HTR-8/SVneo (cell line): ENCODE results near the gene PRR23E.
A peak's percentile ranks its signal among the peaks of the same experiment; 100 is the strongest.

Experiments used
- DNase-seq: peaks from one replicate; pipeline ENCODE4 v3.0.0; 2011; ENCODE audit warnings: low spot score, mixed read lengths; ENCODE audit not compliant: insufficient read length
- FAIRE-seq: peaks from 2 replicates; lab custom pipeline; 2011; peaks lifted over from hg19 to GRCh38; lab: Jason Lieb, UNC

The PRR23E gene, protein sequence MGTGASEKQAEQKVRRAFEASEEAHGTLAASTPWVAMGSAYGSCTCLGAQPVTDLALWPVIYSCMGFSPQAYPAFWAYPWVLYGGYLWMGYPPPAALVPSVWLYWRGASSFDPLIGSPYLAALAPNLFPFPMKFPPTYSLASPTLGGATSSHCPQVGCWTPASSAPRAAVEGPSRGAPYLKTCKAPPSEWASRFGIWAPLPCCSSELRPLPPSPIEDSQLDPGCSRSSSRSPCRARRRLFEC

DNA sequence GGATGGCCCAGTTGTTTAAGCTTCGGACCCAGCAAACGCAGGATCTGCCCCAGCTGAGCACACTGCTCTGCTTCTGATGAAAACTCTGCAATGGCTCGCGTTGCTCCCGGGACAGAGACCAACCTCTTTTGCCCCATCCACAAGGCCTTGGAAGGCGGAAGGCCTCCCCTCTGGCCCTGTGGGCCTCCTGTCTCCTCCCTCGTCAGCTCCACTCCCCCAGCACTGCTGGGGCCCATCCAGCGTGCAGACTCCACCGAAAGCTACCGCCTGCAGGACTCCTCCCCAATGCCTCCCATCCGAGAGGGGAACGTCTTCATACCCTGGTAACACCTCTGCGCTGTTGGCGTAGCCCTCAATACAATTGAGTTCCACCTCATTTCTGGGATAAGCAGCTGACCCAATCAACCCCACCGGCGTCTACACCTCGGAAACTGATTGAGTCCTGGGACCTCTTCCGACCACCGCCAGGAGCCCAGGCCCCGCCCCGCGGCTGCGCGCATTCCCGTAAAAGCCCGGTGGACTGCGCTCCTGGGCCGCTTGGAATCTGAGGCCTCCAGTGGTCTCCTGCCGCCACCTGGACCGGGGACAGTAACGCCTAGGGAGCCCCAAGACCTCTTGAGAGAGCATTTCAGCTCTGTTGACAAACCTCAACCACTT is at the start of gene PRR23E:
TSS of gene PRR23E (plus strand) at position 556 of the 657 bp plus-strand sequence. CDS start 3,555 bp downstream, outside the sequence.
- FAIRE-seq (no peak), DNase-seq (no peak)

DNA sequence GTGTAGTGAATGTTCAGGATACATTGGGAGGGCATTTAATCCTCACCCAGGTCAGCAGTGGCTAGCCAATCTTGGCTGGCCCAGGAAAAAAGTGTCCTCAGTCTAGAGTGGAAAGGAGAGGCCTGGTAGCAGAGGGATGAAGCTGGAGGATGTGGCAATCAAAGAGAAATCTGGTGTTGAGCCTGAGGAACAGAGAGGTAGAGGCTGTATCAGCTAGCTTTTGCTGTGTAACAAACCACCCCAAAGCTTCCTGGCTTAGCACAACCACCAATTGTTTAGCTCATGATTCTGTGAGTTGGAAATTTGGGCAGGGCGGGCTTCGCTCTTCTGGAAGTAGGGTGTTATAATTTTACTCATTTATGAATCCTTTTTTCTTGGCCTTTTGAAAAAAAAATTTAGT is 49.8 kb upstream of the PRR23E start:
- FAIRE-seq (no peak), DNase-seq (no peak)

DNA sequence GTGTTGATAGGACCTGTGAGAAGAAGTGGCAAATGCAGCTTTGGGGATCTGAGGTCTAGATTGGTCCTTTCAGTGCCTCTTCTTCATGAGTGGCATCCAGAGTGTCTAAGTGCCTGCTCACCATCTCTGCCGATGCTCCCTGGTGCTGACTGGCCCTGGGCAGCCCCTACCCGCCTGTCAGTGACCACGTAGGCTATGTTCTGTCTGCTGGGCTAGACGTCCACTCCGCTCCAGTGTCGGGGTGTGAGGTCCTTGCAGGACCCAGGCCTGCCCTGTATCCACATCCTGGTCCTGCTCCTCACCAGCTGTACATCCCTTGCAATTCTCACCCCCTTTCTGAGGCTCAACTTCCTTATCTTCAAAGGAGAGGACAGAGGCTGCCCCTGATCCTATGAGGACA is 48.3 kb upstream of the PRR23E start:
- FAIRE-seq: no peak
- no peak for DNase-seq

DNA sequence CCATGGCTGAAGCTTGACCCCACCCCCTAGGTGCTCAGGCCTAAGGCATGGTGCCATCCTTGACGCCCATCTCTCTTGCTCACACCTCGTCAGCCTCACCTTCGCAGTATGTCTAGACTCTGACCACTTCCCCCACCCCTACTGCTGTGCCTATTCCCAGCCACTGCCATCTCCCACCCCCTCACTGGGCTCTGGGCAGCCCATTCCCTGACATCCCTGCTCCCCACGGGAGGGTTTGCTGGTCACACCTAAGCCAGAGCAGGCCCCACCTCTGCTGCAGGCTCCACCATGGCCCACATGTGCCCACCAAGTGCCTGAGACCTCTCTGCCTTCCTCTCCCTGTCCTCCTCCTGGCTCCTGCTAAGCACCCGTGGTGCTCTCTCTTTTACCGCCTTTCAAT is 47.7 kb upstream of the PRR23E start:
- no peak for FAIRE-seq
- DNase-seq: no peak

DNA sequence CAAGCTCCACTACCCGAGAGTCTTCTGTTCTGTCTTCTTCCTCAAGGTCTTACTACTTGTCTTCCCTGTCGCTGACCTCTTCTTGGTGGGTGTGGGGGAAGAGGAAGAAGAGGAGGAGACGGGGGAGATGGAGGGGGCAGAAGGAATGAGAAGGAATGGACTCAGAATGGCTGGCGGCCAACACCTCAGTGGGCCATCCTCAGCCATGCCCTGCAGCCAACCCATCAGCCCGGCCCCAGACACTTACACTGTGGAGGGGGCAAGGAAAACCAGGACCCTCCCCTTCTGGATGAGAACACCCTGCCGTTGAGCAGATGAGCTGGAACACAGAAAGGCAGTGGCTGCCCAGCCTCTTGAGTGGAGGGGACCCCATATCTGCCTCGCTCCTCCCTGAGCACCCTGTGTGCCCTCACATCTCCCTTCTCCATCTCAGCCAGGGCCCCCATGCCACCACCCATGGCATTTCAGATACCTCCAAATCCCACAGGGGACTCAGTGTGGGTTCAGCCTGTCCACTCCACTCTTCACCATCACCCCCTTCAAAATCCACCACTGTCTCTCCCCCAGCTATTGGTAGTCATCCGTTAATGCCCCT is 45.5 kb upstream of the PRR23E start:
- FAIRE-seq (no peak), DNase-seq (no peak)

DNA sequence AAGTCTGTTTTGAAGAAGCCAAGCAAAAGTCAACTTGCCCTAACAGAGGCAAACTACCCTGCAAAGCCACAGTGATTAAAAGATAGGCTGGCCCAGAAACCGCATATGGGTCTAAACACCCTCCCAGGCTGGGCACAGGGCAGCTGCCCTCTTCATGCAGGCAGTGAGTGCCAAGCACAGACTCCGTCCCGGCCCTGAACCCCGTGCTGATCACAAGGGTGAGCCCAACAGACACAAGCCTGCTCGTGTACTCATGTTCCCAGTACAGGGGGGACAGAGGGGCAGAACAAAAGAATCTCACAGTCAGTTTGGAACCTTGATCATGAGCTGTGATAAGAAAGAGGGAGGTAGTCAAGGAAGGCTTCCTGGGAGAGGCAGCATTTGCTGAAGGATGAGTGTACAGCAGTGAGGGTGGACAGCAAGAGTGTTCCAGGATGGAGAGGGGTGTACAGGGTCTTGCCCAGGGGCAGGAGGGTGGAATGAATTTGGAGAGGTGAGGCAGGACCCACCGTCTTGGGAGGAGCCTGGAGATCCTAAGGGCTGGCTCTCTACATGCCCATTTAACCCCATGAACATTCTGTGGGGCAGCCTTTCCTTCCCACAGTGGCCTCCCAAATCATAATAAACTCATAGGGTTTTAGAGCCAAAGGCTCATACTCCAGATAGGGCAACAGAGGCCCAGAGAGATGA is 43.2 kb upstream of the PRR23E start:
- DNase-seq (no peak), FAIRE-seq (no peak)

DNA sequence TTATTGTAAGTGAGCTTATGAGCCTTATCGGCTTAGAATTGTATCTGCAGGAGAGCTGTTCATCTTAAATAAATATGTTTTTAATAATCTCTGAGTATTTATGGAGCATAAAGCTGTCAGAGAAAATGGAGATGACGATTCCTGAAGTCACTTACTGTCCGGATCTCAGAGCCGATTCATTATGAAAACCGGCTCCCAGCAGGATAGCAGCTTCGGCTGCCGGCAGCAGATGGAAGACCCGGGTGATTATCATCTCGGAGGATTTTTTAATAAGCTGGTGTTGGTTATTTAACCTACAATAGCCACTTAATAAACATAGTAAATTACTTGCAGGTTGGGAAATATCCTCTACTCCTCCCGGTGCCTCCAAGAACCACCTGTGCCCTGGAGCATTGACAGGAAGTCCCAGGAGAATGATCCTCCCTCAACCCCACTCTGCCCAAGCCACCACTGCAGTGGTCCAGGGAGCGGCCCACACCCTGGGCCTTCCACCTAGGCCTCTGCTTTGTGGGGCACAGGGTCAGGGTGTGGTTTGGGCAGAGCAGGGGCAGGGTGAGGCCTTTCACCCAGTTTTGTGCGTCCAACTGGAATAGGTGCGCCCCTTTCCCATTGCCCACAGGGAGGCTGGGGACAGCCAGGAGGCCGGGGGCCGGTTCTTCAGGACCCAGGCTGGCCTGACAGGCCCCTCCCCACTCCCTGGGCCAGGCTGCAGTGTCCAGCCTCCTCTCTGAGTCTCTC is 42.2 kb upstream of the PRR23E start:
- FAIRE-seq: no peak
- no peak for DNase-seq

DNA sequence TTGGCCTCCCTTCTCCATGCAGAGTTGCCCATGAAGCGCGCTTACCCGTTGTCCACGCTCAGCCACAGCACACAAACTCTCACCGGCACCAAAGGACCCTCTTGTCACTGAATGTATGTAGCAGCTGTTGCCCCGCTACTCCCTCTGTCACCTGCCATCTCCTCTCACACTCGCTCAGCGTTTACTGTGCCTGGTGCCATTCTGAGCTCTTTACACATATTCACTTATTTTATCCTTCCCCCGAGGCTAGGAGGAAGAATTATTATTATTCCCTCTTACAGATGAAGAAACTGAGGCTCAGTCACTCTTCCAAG is 41.7 kb upstream of the PRR23E start:
- FAIRE-seq: no peak

DNA sequence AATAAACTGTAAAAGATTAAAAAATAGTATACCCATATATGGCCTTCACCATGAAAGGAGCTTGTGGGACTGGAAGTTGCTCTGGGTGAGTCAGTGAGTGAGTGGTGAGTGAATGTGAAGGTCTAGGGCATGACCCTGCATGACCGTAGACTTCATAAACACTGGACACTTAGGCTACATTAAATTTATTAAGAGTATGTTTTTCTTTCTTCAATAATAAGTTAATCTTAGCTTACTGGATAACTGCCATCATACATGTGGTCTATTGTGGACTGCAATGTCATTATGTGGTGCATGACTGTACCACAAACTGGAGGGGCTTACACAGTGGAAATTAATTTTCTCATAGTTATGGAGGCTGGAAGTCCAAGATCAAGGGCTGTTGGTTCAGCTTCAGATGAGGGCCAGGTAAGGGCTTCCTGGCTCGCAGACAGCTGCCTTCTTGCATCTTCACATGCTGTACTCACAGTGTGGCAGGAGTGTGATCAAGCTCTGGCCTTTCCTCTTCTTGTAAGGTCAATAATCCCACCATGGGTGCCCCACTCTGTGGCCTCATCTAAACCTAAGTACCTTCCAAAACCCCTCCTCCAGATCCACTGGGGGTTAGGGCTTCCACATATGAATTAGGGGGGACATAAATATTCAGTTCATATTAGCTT is 40.8 kb upstream of the PRR23E start:
- no peak for FAIRE-seq
- no peak for DNase-seq

More for the DNA sequence above, 41.7 kb upstream of the PRR23E start:
- DNase-seq: no peak

DNA sequence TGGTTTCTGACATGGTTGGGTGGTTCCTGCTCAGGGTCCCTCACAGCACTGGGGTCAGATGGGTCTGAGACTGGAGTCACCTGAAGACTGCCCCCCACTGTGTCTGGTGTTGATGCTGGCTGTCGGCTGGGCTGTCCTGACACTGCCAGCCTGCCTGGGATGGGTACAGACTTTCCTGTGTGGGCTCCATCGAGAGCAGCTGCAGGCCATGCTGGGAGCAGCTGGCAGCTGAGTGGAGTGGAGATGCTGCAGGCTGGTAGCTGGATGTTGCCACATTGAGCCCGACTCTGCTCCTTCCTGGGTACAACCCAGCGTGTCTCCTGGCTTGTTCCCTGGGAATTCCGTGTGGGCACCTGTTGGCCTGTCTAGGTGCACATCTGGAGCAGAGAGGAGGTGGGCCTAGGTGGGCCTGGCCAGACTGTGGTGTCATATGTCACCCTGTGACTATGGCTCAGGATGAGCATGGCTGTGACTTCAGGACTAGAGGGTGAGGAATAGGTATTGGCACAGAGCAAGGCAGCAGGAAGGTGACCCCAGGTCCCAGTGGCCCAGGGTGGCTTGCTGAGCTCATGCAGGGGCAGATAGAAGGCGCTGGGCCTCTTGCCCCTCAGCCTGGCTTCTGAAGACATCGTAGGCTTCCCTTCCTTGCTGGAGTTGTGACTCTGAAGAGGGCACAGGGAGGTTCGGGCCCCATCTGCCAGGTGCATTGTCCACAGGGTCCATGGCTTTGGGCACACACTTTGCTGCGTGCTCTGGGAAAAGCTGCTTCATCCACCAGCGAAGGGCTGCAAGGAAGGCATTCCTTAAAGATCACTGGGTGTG is 40.0 kb upstream of the PRR23E start:
- FAIRE-seq (no peak), DNase-seq (no peak)

DNA sequence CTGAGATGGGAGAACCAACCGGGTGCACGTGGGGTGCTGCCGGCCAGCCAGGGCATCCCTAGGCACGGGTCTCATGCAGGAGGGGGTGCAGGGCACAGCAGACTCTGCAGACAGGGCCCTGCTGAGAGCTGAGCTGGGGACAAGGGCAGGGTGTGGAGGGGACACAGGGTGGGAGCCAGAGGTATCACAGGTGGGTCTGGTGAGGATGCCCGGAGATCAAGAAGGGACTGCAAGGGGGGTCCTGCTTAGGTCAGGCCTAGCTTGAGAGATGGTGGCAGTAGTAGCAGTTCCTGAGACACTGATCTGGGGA is 39.5 kb upstream of the PRR23E start:
- FAIRE-seq: no peak
- DNase-seq: no peak

DNA sequence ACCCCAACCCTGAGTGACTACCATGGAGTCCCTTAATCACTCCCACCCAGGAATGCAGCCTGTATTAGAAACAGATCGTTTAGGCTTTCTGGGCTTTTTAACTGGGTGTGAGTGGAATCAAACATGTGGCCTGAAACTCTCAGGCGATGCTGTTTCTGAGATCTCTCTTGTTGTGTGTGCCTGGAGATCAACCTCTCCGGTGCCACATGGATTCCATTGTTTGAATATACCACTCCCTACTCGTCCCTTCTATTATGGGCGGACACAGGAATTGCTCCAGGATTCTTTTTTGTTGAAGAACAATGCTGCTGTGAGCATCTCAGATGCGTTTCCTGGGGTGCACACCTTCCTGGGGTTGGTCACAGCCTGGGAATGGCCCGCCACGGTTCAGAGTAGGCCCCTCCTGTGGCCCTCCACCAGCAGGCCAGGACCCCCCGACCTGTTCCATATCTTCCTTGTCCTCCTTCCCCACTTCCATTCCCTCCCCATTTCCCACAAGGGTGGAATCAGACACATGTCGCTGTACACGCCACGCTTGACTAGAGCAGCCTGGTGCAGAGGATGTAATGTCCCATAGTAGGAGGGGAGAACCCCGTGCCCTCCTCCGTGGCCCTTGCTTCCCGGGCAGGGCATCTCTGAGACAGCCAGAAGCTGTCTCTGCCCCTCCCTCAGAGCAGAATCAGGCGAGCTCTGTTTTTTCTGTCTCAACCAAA is 36.4 kb upstream of the PRR23E start:
- FAIRE-seq (no peak), DNase-seq (no peak)

DNA sequence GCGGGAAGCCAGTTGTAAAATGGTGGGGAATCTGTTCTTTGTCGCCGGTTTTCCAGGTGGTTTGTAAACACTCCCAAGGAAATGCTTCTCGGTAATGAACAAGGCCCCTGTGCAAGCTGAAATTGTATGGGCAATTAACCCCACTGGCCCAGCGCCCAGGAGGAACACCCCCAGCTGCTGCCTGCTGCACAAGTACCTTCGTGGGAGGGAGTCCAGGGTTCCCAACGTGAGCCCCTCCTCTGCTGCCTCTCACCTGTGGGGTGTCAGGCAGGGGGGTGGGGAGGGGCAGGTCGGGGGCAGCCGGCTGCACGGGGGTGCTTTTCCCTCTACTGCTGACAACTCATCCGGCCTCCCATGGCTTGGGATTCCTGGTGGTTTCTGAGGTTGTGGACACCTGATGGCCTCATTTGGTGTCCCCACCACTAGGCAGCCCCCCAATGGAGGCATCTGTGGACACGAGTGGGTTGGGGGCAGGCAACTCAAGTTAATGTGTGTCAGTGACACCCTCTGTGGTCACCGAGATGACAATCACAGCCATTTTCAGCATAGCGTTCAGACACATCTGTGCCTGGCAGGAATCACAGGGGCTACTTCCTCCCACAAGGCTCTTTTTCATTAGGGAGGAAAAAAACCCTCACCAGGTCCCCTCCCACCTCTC is 35.6 kb upstream of the PRR23E start:
- DNase-seq: no peak
- no peak for FAIRE-seq

DNA sequence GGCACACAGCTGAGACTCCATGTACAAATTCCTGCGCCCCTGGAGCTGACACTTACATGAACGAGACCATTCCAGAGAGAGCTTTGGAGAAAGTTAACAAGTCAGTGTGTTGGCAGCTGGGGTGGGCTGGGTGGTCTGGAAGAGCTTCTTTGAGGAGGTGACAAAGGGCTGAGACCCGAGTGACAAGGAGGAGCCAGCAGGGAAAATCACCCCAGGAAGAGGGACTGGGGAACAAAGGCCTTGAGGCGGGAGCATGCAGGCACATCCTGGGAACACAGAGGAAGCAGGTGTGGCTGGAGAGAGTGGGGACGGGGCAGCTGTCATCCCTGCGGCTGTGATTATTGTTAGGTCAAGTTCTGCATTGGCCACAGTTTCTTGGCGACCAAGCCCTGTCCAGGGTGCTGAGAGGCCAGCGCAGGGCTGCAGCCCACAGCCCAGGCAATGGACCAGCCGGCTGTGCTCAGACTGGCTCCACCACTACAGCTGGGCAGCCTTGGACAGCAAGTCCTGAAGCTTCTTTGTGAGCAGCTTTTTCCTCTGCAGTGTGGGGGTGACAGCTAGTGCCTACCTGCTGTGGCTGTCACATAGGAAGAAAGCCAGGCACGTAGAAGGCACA is 34.2 kb upstream of the PRR23E start:
- FAIRE-seq (no peak), DNase-seq (no peak)

DNA sequence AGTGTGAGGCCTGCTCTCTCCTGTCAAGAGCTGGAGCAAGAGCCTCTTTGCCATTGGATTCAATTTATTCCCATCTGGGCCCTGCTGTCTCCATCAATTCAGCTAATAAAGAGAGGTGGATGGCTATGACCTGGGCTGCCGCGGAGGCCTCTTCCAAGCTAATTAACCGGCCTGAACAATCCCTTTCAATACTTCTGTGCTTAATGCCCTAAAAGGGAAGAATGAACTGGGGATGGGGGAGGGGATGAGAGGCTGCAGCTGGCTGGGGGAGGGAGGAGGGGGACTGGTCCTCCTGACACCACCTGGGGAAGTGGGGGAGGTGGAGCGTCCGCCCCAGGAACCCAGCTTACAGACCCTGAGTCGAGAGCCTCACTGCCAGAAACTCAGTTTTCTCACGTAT is 33.4 kb upstream of the PRR23E start:
- FAIRE-seq: no peak
- DNase-seq: no peak

DNA sequence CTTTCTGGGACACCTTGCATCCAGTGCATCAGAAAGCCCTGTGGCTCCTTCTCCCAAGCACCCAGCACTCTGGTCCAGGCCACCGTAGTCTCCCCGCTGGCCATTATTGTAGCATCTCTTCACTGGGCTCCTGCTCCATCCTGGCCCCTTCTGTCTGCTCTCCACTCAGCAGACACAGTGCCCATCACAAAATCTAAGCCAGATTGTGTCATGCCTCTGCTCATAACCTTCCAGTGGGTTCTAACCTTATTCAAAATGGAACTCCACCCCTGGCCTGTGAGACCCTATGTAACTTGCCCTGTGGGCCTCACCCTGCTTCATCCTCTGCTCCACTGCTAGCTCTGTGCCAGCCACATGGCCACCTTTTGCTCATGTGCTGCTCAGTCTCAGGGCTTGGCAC is 31.7 kb upstream of the PRR23E start:
- no peak for FAIRE-seq

DNA sequence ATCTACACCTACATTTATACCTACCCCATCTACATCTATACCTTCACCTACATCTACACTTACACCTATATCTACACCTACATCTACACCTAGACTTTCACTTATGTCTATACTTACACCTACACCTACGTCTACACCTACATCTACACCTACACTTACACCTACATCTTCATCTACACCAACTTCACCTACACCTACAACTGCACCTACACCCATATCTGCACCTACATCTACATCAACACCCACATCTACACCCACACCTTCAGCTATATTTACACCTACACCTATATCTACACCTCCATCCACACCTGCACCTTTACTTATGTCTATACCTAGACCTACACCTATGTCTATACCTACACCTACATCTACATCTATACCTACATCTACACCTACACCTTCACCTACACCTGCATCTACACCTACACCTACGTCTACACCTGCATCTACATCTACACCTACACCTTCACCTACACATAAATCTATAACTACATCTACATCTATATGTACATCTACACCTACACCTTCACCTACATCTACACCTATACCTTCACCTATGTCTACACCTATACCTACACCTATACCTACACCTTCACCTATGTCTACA is 30.9 kb upstream of the PRR23E start:
- peak; percentile 89 for FAIRE-seq
- DNase-seq: no peak

More for the DNA sequence above, 31.7 kb upstream of the PRR23E start:
- DNase-seq: no peak
